HG02852 (cell line): ENCODE measurements around the gene GOLGA8F.
"Not testable (repeated sequence)": the region's sequence is repeated elsewhere in the genome, so short reads cannot be mapped to it uniquely, and the experiment has no call there.

Source experiments
- ATAC-seq: cut with Tn5 transposase; IDR thresholded peaks from one replicate; pipeline ENCODE4 v1.9.1; 2021; ENCODE audit warnings: mild to moderate bottlenecking, moderate library complexity; ENCODE audit not compliant: unreplicated experiment

GOLGA8F gene

GRCh38 chr15:28378364-28378763, at the start of gene GOLGA8F:
TSS of gene GOLGA8F (plus strand) at chr15:28378664. CDS start at chr15:28378762, 98 bp downstream.
- not testable (repeated sequence) for ATAC-seq

- ATAC-seq: not testable (repeated sequence)
These were observed 20.5 kb upstream of the GOLGA8F start, which contains the start of gene GOLGA6L24 for GRCh38 chr15:28357984-28358383. TSS of gene GOLGA6L24 (minus strand) at chr15:28358084. CDS start at chr15:28358023, 61 bp downstream.

- not testable (repeated sequence) for ATAC-seq
These were observed 13.0 kb upstream of the GOLGA8F start for GRCh38 chr15:28365502-28365901.

- not testable (repeated sequence) for ATAC-seq
These were observed 1.6 kb downstream of the GOLGA8F start for GRCh38 chr15:28380053-28380452.

GRCh38 chr15:28396022-28396421, 17.6 kb downstream of the GOLGA8F start:
- ATAC-seq: not testable (repeated sequence)

- not testable (repeated sequence) for ATAC-seq
These were observed 24.4 kb downstream of the GOLGA8F start for GRCh38 chr15:28402774-28403435.

- ATAC-seq: not testable (repeated sequence)
These were observed 42.0 kb downstream of the GOLGA8F start for GRCh38 chr15:28420470-28420869.

GRCh38 chr15:28435594-28435993, 57.1 kb downstream of the GOLGA8F start:
- ATAC-seq: not testable (repeated sequence)
